Immature natural killer cell (primary cell): ENCODE results near the gene FAM216B. TPM values are rescaled to one million over a fixed set of nuclear protein-coding genes. Genes with fewer than 3 reads are reported as not detected.

Experiments
- DNase-seq, 3 donors: peaks; one replicate each; pipeline ENCODE4 v3.0.0; 2022; ENCODE audit warnings: mixed read lengths in 1 of 3
- H3K27ac Mint-ChIP-seq, 6 donors: one replicate each; pipeline ENCODE4 v1.8.0; 2020; ENCODE audit warnings: mixed read lengths in 6 of 6, mild to moderate bottlenecking in 5 of 6, inconsistent platforms in 4 of 6, moderate library complexity in 3 of 6
- H3K27me3 Mint-ChIP-seq, 3 donors: one replicate each; pipeline ENCODE4 v1.8.0; 2020 to 2021; ENCODE audit warnings: low read depth in 3 of 3, mild to moderate bottlenecking in 3 of 3, mixed read lengths in 3 of 3, moderate library complexity in 3 of 3, inconsistent platforms in 1 of 3
- H3K36me3 Mint-ChIP-seq, 3 donors: one replicate each; pipeline ENCODE4 v1.8.0; 2020; ENCODE audit warnings: mixed read lengths in 3 of 3, inconsistent platforms in 2 of 3, mild to moderate bottlenecking in 2 of 3
- H3K4me1 Mint-ChIP-seq, 2 donors: one replicate each; pipeline ENCODE4 v1.8.0; 2020; ENCODE audit warnings: inconsistent platforms in 2 of 2, mild to moderate bottlenecking in 2 of 2, mixed read lengths in 2 of 2, moderate library complexity in 1 of 2
- H3K4me3 Mint-ChIP-seq, 5 donors: one replicate each; pipeline ENCODE4 v1.8.0; 2020; ENCODE audit warnings: mild to moderate bottlenecking in 5 of 5, mixed read lengths in 5 of 5, inconsistent platforms in 3 of 5, moderate library complexity in 3 of 5
- H3K9me3 Mint-ChIP-seq, 6 donors: one replicate each; pipeline ENCODE4 v1.8.0; 2020; ENCODE audit warnings: mild to moderate bottlenecking in 6 of 6, mixed read lengths in 6 of 6, inconsistent platforms in 4 of 6, moderate library complexity in 3 of 6
- polyA plus RNA-seq, 3 donors: library from polyadenylated mRNA; unstranded; fragments of 300-500 nt; fragmentation: Illumina TruSeq; gene quantifications; one replicate each; pipeline ENCODE4 v1.2.3, GENCODE V29; 2021

The FAM216B gene
- polyA plus RNA-seq, result not detected

GRCh38 chr13:42781352-42781751 is at the start of gene FAM216B:
Gene FAM216B (plus strand): TSS chr13:42781584. CDS start chr13:42784068, 2,484 bp downstream.
- Mint-ChIP-seq H3K4me1 (no peaks in the 10 kb centered on the region), H3K9me3 (peaks cover 0 to 2% (median 0%) of the 10 kb centered on the region in 6 donors), H3K4me3 (no peak within 1 kb of the TSS), H3K27ac (no peak within 1 kb of the TSS), H3K36me3 (no peaks in the 10 kb centered on the region), H3K27me3 (peaks cover 0 to 3% (median 1%) of the 10 kb centered on the region in 3 donors)
- no peak for DNase-seq

GRCh38 chr13:42732073-42732472 is 49.3 kb upstream of the FAM216B start:
- Mint-ChIP-seq H3K9me3 (no peaks in the 10 kb centered on the region), H3K4me1 (no peaks in the 10 kb centered on the region), H3K36me3 (no peaks in the 10 kb centered on the region), H3K27ac (no peak overlapping the region), H3K4me3 (no peak overlapping the region), H3K27me3 (peaks cover 0 to 4% (median 2%) of the 10 kb centered on the region in 3 donors)
- no peak for DNase-seq

GRCh38 chr13:42733046-42733445 is 48.3 kb upstream of the FAM216B start:
- DNase-seq, result no peak
- Mint-ChIP-seq H3K9me3 (no peaks in the 10 kb centered on the region), H3K36me3 (no peaks in the 10 kb centered on the region), H3K4me3 (no peak overlapping the region), H3K4me1 (no peaks in the 10 kb centered on the region), H3K27me3 (peaks cover 2 to 4% (median 2%) of the 10 kb centered on the region in 3 donors), H3K27ac (no peak overlapping the region)

GRCh38 chr13:42735010-42735409 is 46.4 kb upstream of the FAM216B start:
- Mint-ChIP-seq H3K9me3 (peaks cover 0 to 2% (median 0%) of the 10 kb centered on the region in 6 donors), H3K36me3 (no peaks in the 10 kb centered on the region), H3K4me3 (no peak overlapping the region), H3K27me3 (peaks cover 0 to 5% (median 2%) of the 10 kb centered on the region in 3 donors), H3K27ac (no peak overlapping the region), H3K4me1 (no peaks in the 10 kb centered on the region)
- DNase-seq, result no peak

GRCh38 chr13:42740753-42741152 is 40.6 kb upstream of the FAM216B start:
- Mint-ChIP-seq H3K27me3 (peaks cover 2 to 5% (median 3%) of the 10 kb centered on the region in 3 donors), H3K27ac (no peak overlapping the region), H3K36me3 (no peaks in the 10 kb centered on the region), H3K4me3 (no peak overlapping the region), H3K4me1 (no peaks in the 10 kb centered on the region), H3K9me3 (peaks cover 0 to 2% (median 0%) of the 10 kb centered on the region in 6 donors)
- no peak for DNase-seq

GRCh38 chr13:42741914-42742313 is 39.5 kb upstream of the FAM216B start:
- Mint-ChIP-seq H3K27me3 (peaks cover 2 to 5% (median 3%) of the 10 kb centered on the region in 3 donors), H3K9me3 (peaks cover 0 to 2% (median 0%) of the 10 kb centered on the region in 6 donors), H3K27ac (no peak overlapping the region), H3K4me3 (no peak overlapping the region), H3K4me1 (no peaks in the 10 kb centered on the region), H3K36me3 (no peaks in the 10 kb centered on the region)
- DNase-seq, result no peak

- no peaks in the 10 kb centered on the region for H3K4me1 Mint-ChIP-seq
- H3K36me3 Mint-ChIP-seq, result no peaks in the 10 kb centered on the region
- no peak for DNase-seq
- no peak overlapping the region for H3K4me3 Mint-ChIP-seq
- no peak overlapping the region for H3K27ac Mint-ChIP-seq
- H3K27me3 Mint-ChIP-seq, result peaks cover 0 to 3% (median 2%) of the 10 kb centered on the region in 3 donors
- H3K9me3 Mint-ChIP-seq, result peaks cover 0 to 2% (median 0%) of the 10 kb centered on the region in 6 donors
Observed at GRCh38 chr13:42745655-42746054, 35.7 kb upstream of the FAM216B start.

- H3K27me3 Mint-ChIP-seq, result peaks cover 0 to 3% (median 0%) of the 10 kb centered on the region in 3 donors
- no peak for DNase-seq
- no peaks in the 10 kb centered on the region for H3K36me3 Mint-ChIP-seq
- no peak overlapping the region for H3K4me3 Mint-ChIP-seq
- H3K4me1 Mint-ChIP-seq, result no peaks in the 10 kb centered on the region
- no peak overlapping the region for H3K27ac Mint-ChIP-seq
- H3K9me3 Mint-ChIP-seq, result peaks cover 0 to 2% (median 0%) of the 10 kb centered on the region in 6 donors
Observed at GRCh38 chr13:42746866-42747265, 34.5 kb upstream of the FAM216B start.

- H3K27ac Mint-ChIP-seq, result no peak overlapping the region
Observed at GRCh38 chr13:42747399-42747873, 33.9 kb upstream of the FAM216B start.

GRCh38 chr13:42750794-42751193 is 30.6 kb upstream of the FAM216B start:
- Mint-ChIP-seq H3K4me3 (no peak overlapping the region), H3K27me3 (peaks cover 0 to 5% (median 0%) of the 10 kb centered on the region in 3 donors), H3K9me3 (peaks cover 0 to 2% (median 0%) of the 10 kb centered on the region in 6 donors), H3K4me1 (no peaks in the 10 kb centered on the region), H3K27ac (no peak overlapping the region), H3K36me3 (no peaks in the 10 kb centered on the region)
- DNase-seq, result no peak

More at GRCh38 chr13:42747399-42747873, 33.9 kb upstream of the FAM216B start:
- Mint-ChIP-seq H3K27me3 (peaks cover 0 to 3% (median 0%) of the 10 kb centered on the region in 3 donors), H3K4me3 (no peak overlapping the region), H3K4me1 (no peaks in the 10 kb centered on the region), H3K36me3 (no peaks in the 10 kb centered on the region), H3K9me3 (peaks cover 0 to 2% (median 0%) of the 10 kb centered on the region in 6 donors)
- DNase-seq, result no peak

- Mint-ChIP-seq H3K4me3 (no peak overlapping the region), H3K27ac (no peak overlapping the region), H3K36me3 (no peaks in the 10 kb centered on the region), H3K9me3 (peaks cover 0 to 2% (median 0%) of the 10 kb centered on the region in 6 donors), H3K4me1 (no peaks in the 10 kb centered on the region), H3K27me3 (peaks cover 0 to 5% (median 0%) of the 10 kb centered on the region in 3 donors)
- DNase-seq, result no peak
Observed at GRCh38 chr13:42751693-42752092, 29.7 kb upstream of the FAM216B start.

- H3K4me3 Mint-ChIP-seq, result no peak overlapping the region
- H3K27ac Mint-ChIP-seq, result no peak overlapping the region
- H3K9me3 Mint-ChIP-seq, result peaks cover 0 to 3% (median 0%) of the 10 kb centered on the region in 6 donors
- DNase-seq, result no peak
- H3K4me1 Mint-ChIP-seq, result no peaks in the 10 kb centered on the region
- peaks cover 0 to 4% (median under 1%) of the 10 kb centered on the region in 3 donors for H3K27me3 Mint-ChIP-seq
- no peaks in the 10 kb centered on the region for H3K36me3 Mint-ChIP-seq
Observed at GRCh38 chr13:42752731-42753130, 28.7 kb upstream of the FAM216B start.

- peaks cover 0 to 3% (median 0%) of the 10 kb centered on the region in 6 donors for H3K9me3 Mint-ChIP-seq
- peaks cover 0 to 4% (median 2%) of the 10 kb centered on the region in 3 donors for H3K27me3 Mint-ChIP-seq
- H3K4me3 Mint-ChIP-seq, result no peak overlapping the region
- H3K36me3 Mint-ChIP-seq, result no peaks in the 10 kb centered on the region
- no peak for DNase-seq
- H3K4me1 Mint-ChIP-seq, result no peaks in the 10 kb centered on the region
- H3K27ac Mint-ChIP-seq, result no peak overlapping the region
Observed at GRCh38 chr13:42753697-42754096, 27.7 kb upstream of the FAM216B start.

- no peak for DNase-seq
- Mint-ChIP-seq H3K27me3 (peaks cover 0 to 6% (median 2%) of the 10 kb centered on the region in 3 donors), H3K36me3 (no peaks in the 10 kb centered on the region), H3K4me3 (no peak overlapping the region), H3K27ac (no peak overlapping the region), H3K4me1 (no peaks in the 10 kb centered on the region), H3K9me3 (peaks cover 0 to 3% (median 0%) of the 10 kb centered on the region in 6 donors)
Observed at GRCh38 chr13:42754801-42755510, 26.4 kb upstream of the FAM216B start.
